HEK293T (cell line): ENCODE results near the gene SIRT5.

Experiments
- BHLHE40 ChIP-seq: fragments of 450-650 bp; IDR thresholded peaks from 2 replicates; pipeline ENCODE4 v1.6.1; 2016; ENCODE audit warnings: mild to moderate bottlenecking, moderate library complexity, borderline replicate concordance
- FOXM1 ChIP-seq: fragments of 450-650 bp; IDR thresholded peaks from 2 replicates; pipeline ENCODE4 v1.6.1; 2017; ENCODE audit warnings: mild to moderate bottlenecking, borderline replicate concordance
- HDGF ChIP-seq: fragments of 450-650 bp; IDR thresholded peaks from 2 replicates; pipeline ENCODE4 v1.6.1; 2017; ENCODE audit warnings: antibody characterized with exemption, borderline replicate concordance
- LEF1 ChIP-seq: fragments of 450-650 bp; IDR thresholded peaks from 2 replicates; pipeline ENCODE4 v1.6.1; 2017; ENCODE audit warnings: mild to moderate bottlenecking, borderline replicate concordance
- NFRKB ChIP-seq: fragments of 450-650 bp; IDR thresholded peaks from 2 replicates; pipeline ENCODE4 v1.6.1; 2016; ENCODE audit warnings: mild to moderate bottlenecking, moderate library complexity
- PKNOX1 ChIP-seq: fragments of 450-650 bp; IDR thresholded peaks from 2 replicates; pipeline ENCODE4 v1.6.1; 2016
- SP1 ChIP-seq: fragments of 450-650 bp; IDR thresholded peaks from 2 replicates; pipeline ENCODE4 v1.6.1; 2017
- SUZ12 ChIP-seq: fragments of 450-650 bp; IDR thresholded peaks from 2 replicates; pipeline ENCODE4 v1.6.1; 2016; ENCODE audit warnings: mild to moderate bottlenecking
- TARDBP ChIP-seq: fragments of 450-650 bp; IDR thresholded peaks from 2 replicates; pipeline ENCODE4 v1.6.1; 2016
- ZNF384 ChIP-seq: fragments of 450-650 bp; IDR thresholded peaks from 2 replicates; pipeline ENCODE4 v1.6.1; 2016

DNA sequence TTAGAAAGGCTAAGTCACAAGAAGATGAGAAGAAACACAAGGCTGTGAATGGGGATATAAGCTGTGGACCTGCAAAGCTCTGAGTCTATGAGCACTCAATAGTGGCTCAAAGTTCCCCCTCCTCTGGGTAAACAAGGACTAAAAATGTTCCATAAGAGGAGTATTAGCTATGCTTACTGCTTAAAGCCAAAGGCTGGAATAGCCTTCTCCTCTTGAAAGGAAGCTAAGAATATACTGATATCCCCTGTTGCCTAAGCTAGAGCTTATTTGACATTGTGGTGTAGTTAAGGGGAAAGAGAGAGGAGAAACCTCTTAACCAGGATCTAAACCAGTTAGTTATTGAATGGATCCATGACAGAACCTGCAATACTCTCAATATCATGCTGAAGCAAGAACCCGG, 86.5 kb downstream of the SIRT5 start:
- TF ChIP-seq ZNF384 (no peak), SUZ12 (no peak), SP1 (no peak), NFRKB (no peak), LEF1 (no peak), FOXM1 (no peak), HDGF (no peak), PKNOX1 (no peak), BHLHE40 (no peak), TARDBP (no peak)
